Panc1 (cell line): Measurements from ENCODE around the gene ABHD14A.
"Not testable (repeated sequence)": the region's sequence is repeated elsewhere in the genome, so short reads cannot be mapped to it uniquely, and the experiment has no call there.

ENCODE experiments used
- CTCF ChIP-seq: fragments of 450-650 bp; IDR thresholded peaks from 2 replicates; pipeline ENCODE4 v1.5.1; 2017; ENCODE audit warnings: mild to moderate bottlenecking
- POLR2AphosphoS5 ChIP-seq: IDR thresholded peaks from 2 replicates; pipeline ENCODE4 v1.6.1; 2012; ENCODE audit warnings: mild to moderate bottlenecking, low read depth, low read length, moderate library complexity
- REST ChIP-seq, 2 experiments: IDR thresholded peaks; 2 replicates each; pipeline ENCODE4 v1.6.1; 2011 to 2012; ENCODE audit warnings: low read depth in 2 of 2, control low read depth in 1 of 2, low read length in 1 of 2, mild to moderate bottlenecking in 1 of 2, moderate library complexity in 1 of 2; ENCODE audit not compliant: insufficient read depth in 1 of 2

- not testable (repeated sequence) for TF ChIP-seq CTCF; REST (IDR thresholded peaks at IDR 0.05; ENCODE audit: insufficient read depth in 1 of 2, low read depth in 2 of 2, low read length in 1 of 2); POLR2AphosphoS5
These were observed 45.9 kb upstream of the ABHD14A start for GRCh38 chr3:51928981-51929380.
